HEK293T (cell line): ENCODE results near the gene BEND4.

Experiments
- CTCF ChIA-PET: fragments of 350-600 bp; formaldehyde crosslinking; extraction: SDS; loops from one replicate; lab custom pipeline; 2021; ENCODE audit warnings: antibody characterized with exemption, inconsistent platforms; lab: Yijun Ruan, JAX
- POLR2A ChIA-PET: fragments of 350-600 bp; formaldehyde crosslinking; extraction: SDS; loops from one replicate; lab custom pipeline; 2020; ENCODE audit warnings: antibody characterized with exemption, inconsistent platforms; lab: Yijun Ruan, JAX
- DNase-seq: peaks from one replicate; pipeline ENCODE4 v3.0.0; 2012; ENCODE audit warnings: mixed read lengths; ENCODE audit errors: extremely low spot score
- ARNT ChIP-seq: fragments of 450-650 bp; IDR thresholded peaks from 2 replicates; pipeline ENCODE4 v1.6.1; 2017; ENCODE audit warnings: mild to moderate bottlenecking
- BHLHE40 ChIP-seq: fragments of 450-650 bp; IDR thresholded peaks from 2 replicates; pipeline ENCODE4 v1.6.1; 2016; ENCODE audit warnings: mild to moderate bottlenecking, moderate library complexity, borderline replicate concordance
- CTBP1 ChIP-seq: fragments of 450-650 bp; IDR thresholded peaks from 2 replicates; pipeline ENCODE4 v1.6.1; 2016; ENCODE audit warnings: borderline replicate concordance
- ELF4 ChIP-seq: fragments of 450-650 bp; IDR thresholded peaks from 2 replicates; pipeline ENCODE4 v1.6.1; 2017; ENCODE audit warnings: antibody characterized with exemption
- FOXA1 ChIP-seq: fragments of 450-650 bp; IDR thresholded peaks from 2 replicates; pipeline ENCODE4 v1.6.1; 2016; ENCODE audit warnings: mild to moderate bottlenecking
- FOXK2 ChIP-seq: fragments of 450-650 bp; IDR thresholded peaks from 2 replicates; pipeline ENCODE4 v1.6.1; 2016; ENCODE audit warnings: mild to moderate bottlenecking
- FOXM1 ChIP-seq: fragments of 450-650 bp; IDR thresholded peaks from 2 replicates; pipeline ENCODE4 v1.6.1; 2017; ENCODE audit warnings: mild to moderate bottlenecking, borderline replicate concordance
- HDGF ChIP-seq: fragments of 450-650 bp; IDR thresholded peaks from 2 replicates; pipeline ENCODE4 v1.6.1; 2017; ENCODE audit warnings: antibody characterized with exemption, borderline replicate concordance
- L3MBTL2 ChIP-seq: fragments of 450-650 bp; conservative IDR thresholded peaks from 2 replicates; pipeline ENCODE4 v1.6.1; 2016; ENCODE audit warnings: mild to moderate bottlenecking
- LEF1 ChIP-seq: fragments of 450-650 bp; IDR thresholded peaks from 2 replicates; pipeline ENCODE4 v1.6.1; 2017; ENCODE audit warnings: mild to moderate bottlenecking, borderline replicate concordance
- NFRKB ChIP-seq: fragments of 450-650 bp; IDR thresholded peaks from 2 replicates; pipeline ENCODE4 v1.6.1; 2016; ENCODE audit warnings: mild to moderate bottlenecking, moderate library complexity
- SP1 ChIP-seq: fragments of 450-650 bp; IDR thresholded peaks from 2 replicates; pipeline ENCODE4 v1.6.1; 2017
- SUZ12 ChIP-seq: fragments of 450-650 bp; IDR thresholded peaks from 2 replicates; pipeline ENCODE4 v1.6.1; 2016; ENCODE audit warnings: mild to moderate bottlenecking
- TARDBP ChIP-seq: fragments of 450-650 bp; IDR thresholded peaks from 2 replicates; pipeline ENCODE4 v1.6.1; 2016
- ZNF384 ChIP-seq: fragments of 450-650 bp; IDR thresholded peaks from 2 replicates; pipeline ENCODE4 v1.6.1; 2016
- TF ChIP-seq, protein P1 (sequence below): fragments of 450-650 bp; IDR thresholded peaks from 2 replicates; pipeline ENCODE4 v1.6.1; 2016

Gene BEND4

DNA sequence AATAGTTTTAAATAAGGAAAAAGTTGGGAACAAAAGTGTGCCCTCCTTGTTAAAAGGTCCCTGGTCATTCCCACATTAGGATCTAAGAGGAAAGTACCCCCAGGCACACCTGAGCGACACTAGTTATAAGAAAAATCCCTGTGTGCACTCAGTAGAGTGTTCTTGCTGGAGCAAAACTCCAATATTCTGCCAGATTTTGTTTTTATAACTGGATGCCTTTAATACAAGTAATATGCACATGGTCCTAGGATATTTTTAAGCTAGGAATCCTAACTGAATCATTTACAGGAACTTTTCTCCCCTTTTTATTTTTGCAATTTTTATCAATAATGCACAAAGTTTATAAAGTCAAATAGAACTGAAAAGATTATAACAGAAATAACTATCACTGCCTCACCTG, 68.6 kb downstream of the BEND4 start:
- POLR2A ChIA-PET: no interaction called here
- no peak for TF ChIP-seq LEF1
- TF ChIP-seq HDGF: no peak
- TF ChIP-seq L3MBTL2: no peak
- CTCF ChIA-PET: no interaction called here
- DNase-seq: no peak

DNA sequence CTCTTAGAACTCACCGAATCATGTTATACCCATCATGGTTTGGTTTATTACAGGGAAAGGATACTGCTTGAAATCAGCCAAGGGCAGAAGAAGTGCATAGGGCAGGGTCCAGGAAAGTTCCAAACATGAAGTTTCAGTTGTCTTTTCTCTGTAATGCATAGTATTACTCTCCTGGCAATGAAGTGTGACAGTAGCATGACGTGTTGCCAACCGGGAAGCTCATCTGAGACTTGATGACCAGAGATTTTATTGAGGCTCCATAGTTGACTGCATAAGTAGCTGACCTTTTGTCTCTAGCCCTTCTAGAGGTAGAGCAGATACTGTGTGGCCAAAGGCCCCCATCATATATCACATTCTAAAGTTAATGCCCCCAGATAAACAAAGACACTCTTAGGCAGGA, 72.1 kb downstream of the BEND4 start:
- ChIA-PET CTCF (no interaction called here), POLR2A (interaction anchor here (0.7 kb wide), 1 partner anchor 949 kb away, joined by 3 read pairs; no protein-coding TSS in a partner anchor)
- no peak for DNase-seq
- TF ChIP-seq LEF1: no peak

DNA sequence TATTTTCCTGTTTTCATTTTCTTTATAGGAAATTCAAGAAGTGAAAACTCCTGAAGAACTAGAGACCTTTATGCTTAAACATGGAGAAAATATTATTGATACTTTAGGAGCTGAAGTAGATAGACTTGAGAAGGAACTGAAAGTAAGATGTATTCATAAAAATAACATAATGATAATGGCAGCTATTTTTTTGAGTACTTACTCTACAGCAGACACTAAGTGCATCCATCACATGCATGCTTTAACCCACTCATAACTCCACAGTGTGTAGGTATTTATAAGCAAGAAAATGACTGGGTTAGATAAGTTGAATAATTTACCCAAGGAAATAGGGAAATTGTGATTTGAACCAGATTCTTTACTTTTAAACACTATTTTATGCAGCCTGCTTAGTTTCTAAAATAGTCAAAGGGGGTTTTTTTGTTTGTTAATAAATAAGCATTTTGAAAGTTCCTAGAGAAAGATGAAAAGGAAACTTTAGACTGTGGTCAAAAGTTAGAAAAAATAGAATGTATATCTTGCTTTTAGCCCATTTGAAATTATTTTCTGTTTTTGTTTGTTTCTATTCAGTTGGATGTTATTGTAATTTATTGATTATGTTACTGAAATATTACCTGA, 74.2 kb downstream of the BEND4 start:
- ChIA-PET CTCF (interaction anchor here (0.6 kb wide), 2 partner anchors 74 to 476 kb away, joined by 3 read pairs; no protein-coding TSS in a partner anchor), POLR2A (no interaction called here)
- DNase-seq: no peak
- TF ChIP-seq HDGF (no peak), BHLHE40 (no peak), SUZ12 (no peak), L3MBTL2 (no peak), NFRKB (no peak), ZNF384 (no peak), FOXK2 (no peak), TARDBP (no peak), FOXM1 (no peak), FOXA1 (no peak), CTBP1 (no peak), SP1 (no peak), ARNT (no peak), ELF4 (no peak)
- TF ChIP-seq, protein P1, sequence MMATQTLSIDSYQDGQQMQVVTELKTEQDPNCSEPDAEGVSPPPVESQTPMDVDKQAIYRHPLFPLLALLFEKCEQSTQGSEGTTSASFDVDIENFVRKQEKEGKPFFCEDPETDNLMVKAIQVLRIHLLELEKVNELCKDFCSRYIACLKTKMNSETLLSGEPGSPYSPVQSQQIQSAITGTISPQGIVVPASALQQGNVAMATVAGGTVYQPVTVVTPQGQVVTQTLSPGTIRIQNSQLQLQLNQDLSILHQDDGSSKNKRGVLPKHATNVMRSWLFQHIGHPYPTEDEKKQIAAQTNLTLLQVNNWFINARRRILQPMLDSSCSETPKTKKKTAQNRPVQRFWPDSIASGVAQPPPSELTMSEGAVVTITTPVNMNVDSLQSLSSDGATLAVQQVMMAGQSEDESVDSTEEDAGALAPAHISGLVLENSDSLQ: no peak

DNA sequence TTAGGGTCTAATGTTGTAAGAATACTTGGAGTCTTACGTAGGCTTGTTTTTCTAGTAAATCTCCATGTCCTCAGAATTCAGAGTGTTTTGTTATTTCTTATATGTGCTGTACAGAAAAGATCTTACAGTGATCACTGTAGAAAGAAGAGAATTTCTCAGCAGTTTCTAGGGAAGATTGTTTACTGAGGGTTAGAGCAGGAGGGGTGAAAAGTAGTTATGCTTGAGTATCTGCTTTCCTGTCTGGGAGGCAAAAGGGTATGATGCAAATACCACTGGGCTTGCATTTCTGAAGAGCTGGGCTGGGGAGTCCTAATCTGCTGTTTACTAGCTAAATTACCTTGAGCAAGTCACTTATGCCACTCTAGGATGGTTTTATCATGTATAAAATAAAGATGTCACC, 78.2 kb downstream of the BEND4 start:
- POLR2A ChIA-PET: no interaction called here
- TF ChIP-seq ELF4 (no peak), ARNT (no peak), FOXM1 (no peak), FOXK2 (no peak), NFRKB (no peak), ZNF384 (no peak), SP1 (no peak), CTBP1 (no peak), SUZ12 (no peak), L3MBTL2 (no peak), BHLHE40 (no peak), LEF1 (no peak), FOXA1 (no peak), TARDBP (no peak), HDGF (no peak)
- TF ChIP-seq, protein P1: no peak

DNA sequence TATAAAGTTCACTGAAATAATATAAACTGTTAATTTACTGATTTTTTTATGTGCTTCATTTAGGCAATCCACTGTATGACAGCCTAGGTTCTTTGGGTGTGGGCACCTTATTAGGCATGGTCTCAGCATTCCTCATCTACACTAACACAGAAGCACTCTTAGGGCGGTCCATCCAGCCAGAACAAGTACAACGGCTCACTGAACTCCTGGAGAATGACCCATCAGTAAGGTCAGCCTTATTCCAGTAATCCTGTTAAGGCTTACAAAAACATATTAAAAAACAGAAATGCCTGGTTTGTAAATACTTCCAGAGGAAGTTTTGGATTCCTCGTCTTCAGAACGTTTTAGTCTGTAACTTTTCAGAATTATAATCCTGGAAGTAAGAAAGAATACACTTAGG, 82.0 kb downstream of the BEND4 start:
- ChIA-PET CTCF (no interaction called here), POLR2A (no interaction called here)

More for the DNA sequence above, 78.2 kb downstream of the BEND4 start:
- CTCF ChIA-PET: no interaction called here
- no peak for DNase-seq

DNA sequence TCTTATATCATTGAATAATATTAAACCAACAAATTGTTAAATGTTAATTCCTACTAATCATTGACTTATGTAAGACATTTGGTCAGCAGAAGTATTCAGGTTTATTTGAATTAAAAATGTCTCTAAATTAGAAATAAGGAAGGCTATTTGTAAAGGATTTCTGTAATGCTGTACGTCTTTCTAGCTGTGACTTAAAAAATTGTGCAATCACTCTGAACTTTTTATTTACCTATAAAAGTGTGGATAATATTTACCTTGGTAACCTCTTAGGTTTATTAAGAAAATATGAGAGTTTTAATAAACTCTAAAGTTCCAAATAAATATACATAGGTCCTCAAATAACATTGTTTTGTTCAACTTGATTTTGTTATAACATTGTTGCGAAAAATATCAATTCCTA, 85.2 kb downstream of the BEND4 start:
- CTCF ChIA-PET: no interaction called here
- POLR2A ChIA-PET: no interaction called here
- TF ChIP-seq NFRKB (no peak), HDGF (no peak), CTBP1 (no peak), ELF4 (no peak), SP1 (no peak), TARDBP (no peak), BHLHE40 (no peak), ZNF384 (no peak), ARNT (no peak), FOXK2 (no peak), LEF1 (no peak), SUZ12 (no peak), FOXA1 (no peak), L3MBTL2 (no peak), FOXM1 (no peak)
- TF ChIP-seq, protein P1: no peak
- no peak for DNase-seq

More for the DNA sequence above, 82.0 kb downstream of the BEND4 start:
- DNase-seq: no peak
- no peak for TF ChIP-seq ARNT
- TF ChIP-seq BHLHE40: no peak
- TF ChIP-seq TARDBP: no peak
- no peak for TF ChIP-seq HDGF
- no peak for TF ChIP-seq SP1
- TF ChIP-seq FOXM1: no peak
- TF ChIP-seq SUZ12: no peak
- no peak for TF ChIP-seq L3MBTL2
- no peak for TF ChIP-seq FOXA1
- TF ChIP-seq FOXK2: no peak
- TF ChIP-seq ZNF384: no peak
- no peak for TF ChIP-seq NFRKB
- TF ChIP-seq CTBP1: no peak
- TF ChIP-seq, protein P1: no peak
- TF ChIP-seq ELF4: no peak
- no peak for TF ChIP-seq LEF1
